ENCODE results near the gene IL20. TPM values are rescaled to one million over a fixed set of nuclear protein-coding genes. Genes with fewer than 3 reads are reported as not detected.
A peak's percentile ranks its signal among the peaks of the same experiment; 100 is the strongest.

Gene IL20
- total and polyA plus RNA-seq, 2 of the 8 experiments (the other 6 are each of a cell fraction or from before 2014, with no cell fraction given) = not detected

DNA sequence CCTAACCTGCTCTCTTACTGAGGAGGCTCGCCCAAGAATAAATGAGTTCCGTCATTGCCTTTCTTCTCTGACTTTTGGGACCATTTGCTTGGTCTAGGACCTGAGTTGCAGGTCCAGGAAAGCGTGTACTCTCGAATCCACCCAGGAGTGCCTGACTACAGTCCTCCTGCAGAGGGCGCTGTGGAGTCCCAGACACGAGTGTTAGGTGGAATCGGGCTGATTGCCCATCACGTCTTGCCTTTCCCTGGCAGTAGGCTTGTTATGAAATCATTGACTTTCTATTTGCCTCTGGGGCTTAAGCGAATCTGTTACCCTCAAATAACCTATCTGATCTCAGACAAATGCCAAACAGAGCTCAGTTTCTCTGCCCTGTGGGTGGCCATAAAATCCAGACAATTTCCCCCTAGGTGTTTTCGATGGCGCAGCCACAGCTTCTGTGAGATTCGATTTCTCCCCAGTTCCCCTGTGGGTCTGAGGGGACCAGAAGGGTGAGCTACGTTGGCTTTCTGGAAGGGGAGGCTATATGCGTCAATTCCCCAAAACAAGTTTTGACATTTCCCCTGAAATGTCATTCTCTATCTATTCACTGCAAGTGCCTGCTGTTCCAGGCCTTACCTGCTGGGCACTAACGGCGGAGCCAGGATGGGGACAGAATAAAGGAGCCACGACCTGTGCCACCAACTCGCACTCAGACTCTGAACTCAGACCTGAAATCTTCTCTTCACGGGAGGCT lies at the start of gene IL20 (continued):
- TF ChIP-seq CHD1 (IDR thresholded peaks at IDR 0.05; ENCODE audit: low read depth, low read length) (no peak), RAD21 (IDR thresholded peaks at IDR 0.05 in 1 of 2, conservative IDR thresholded peaks at IDR 0.05 in 1 of 2; ENCODE audit: low read depth in 2 of 2, low read length in 2 of 2) (peak; percentile 61 to 74), PHF8 (conservative IDR thresholded peaks at IDR 0.05; ENCODE audit: low read depth, low read length) (no peak), CBX8 (IDR thresholded peaks at IDR 0.05; ENCODE audit: borderline replicate concordance, low read depth, low read length) (no peak), SIN3A (conservative IDR thresholded peaks at IDR 0.05 in 1 of 2, IDR thresholded peaks at IDR 0.05 in 1 of 2; ENCODE audit: low read depth in 1 of 2, low read length in 2 of 2) (peak in 1 of 2 experiments; percentile 40; a peak in 1 of 4 replicates)
- TF ChIP-seq, protein P1, sequence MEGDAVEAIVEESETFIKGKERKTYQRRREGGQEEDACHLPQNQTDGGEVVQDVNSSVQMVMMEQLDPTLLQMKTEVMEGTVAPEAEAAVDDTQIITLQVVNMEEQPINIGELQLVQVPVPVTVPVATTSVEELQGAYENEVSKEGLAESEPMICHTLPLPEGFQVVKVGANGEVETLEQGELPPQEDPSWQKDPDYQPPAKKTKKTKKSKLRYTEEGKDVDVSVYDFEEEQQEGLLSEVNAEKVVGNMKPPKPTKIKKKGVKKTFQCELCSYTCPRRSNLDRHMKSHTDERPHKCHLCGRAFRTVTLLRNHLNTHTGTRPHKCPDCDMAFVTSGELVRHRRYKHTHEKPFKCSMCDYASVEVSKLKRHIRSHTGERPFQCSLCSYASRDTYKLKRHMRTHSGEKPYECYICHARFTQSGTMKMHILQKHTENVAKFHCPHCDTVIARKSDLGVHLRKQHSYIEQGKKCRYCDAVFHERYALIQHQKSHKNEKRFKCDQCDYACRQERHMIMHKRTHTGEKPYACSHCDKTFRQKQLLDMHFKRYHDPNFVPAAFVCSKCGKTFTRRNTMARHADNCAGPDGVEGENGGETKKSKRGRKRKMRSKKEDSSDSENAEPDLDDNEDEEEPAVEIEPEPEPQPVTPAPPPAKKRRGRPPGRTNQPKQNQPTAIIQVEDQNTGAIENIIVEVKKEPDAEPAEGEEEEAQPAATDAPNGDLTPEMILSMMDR (IDR thresholded peaks at IDR 0.05; ENCODE audit: control extremely low read depth in 1 of 3, insufficient read depth in 1 of 3, low read depth in 1 of 3, low read length in 3 of 3) = peak; percentile 93 to 99 (median 97)

Data from H1 (cell line).